ENCODE measurements around the gene CD99.
"Not testable (repeated sequence)": the region's sequence is repeated elsewhere in the genome, so short reads cannot be mapped to it uniquely, and the experiment has no call there.

The CD99 gene

GRCh38 chrX:2740672-2741071 is 49.6 kb downstream of the CD99 start:
- TF ChIP-seq CTCF (IDR thresholded peaks at IDR 0.05; ENCODE audit: control insufficient read depth, extremely low read depth, insufficient read depth): no peak
- DNase-seq (ENCODE audit: low read depth): no peak

GRCh38 chrX:2741386-2741785 is 50.3 kb downstream of the CD99 start:
- no peak for TF ChIP-seq CTCF (IDR thresholded peaks at IDR 0.05; ENCODE audit: control insufficient read depth, extremely low read depth, insufficient read depth)
- H3K4me3 ChIP-seq (ENCODE audit: low read depth, low read length): no peak overlapping the region
- DNase-seq (ENCODE audit: low read depth): no peak

More at GRCh38 chrX:2740672-2741071, 49.6 kb downstream of the CD99 start:
- H3K4me3 ChIP-seq (ENCODE audit: low read depth, low read length): no peak overlapping the region

GRCh38 chrX:2746250-2746649 is 55.2 kb downstream of the CD99 start:
- H3K4me3 ChIP-seq (ENCODE audit: low read depth, low read length); DNase-seq (ENCODE audit: low read depth): not testable (repeated sequence)

GRCh38 chrX:2748171-2748814 is 57.2 kb downstream of the CD99 start:
- no peak for TF ChIP-seq CTCF (IDR thresholded peaks at IDR 0.05; ENCODE audit: control insufficient read depth, extremely low read depth, insufficient read depth)
- no peak for DNase-seq (ENCODE audit: low read depth)
- no peak overlapping the region for H3K4me3 ChIP-seq (ENCODE audit: low read depth, low read length)

- H3K4me3 ChIP-seq (ENCODE audit: low read depth, low read length): no peak overlapping the region
- no peak for TF ChIP-seq CTCF (IDR thresholded peaks at IDR 0.05; ENCODE audit: control insufficient read depth, extremely low read depth, insufficient read depth)
These were observed 57.7 kb downstream of the CD99 start for GRCh38 chrX:2748815-2749188.

GRCh38 chrX:2751291-2751690 is 60.2 kb downstream of the CD99 start:
- H3K4me3 ChIP-seq (ENCODE audit: low read depth, low read length): no peak overlapping the region
- DNase-seq (ENCODE audit: low read depth): no peak
- no peak for TF ChIP-seq CTCF (IDR thresholded peaks at IDR 0.05; ENCODE audit: control insufficient read depth, extremely low read depth, insufficient read depth)

More at GRCh38 chrX:2748815-2749188, 57.7 kb downstream of the CD99 start:
- DNase-seq (ENCODE audit: low read depth): no peak

GRCh38 chrX:2751874-2752300 is 60.8 kb downstream of the CD99 start, which contains the start of gene XG:
TSS of gene XG (plus strand) at chrX:2752040. CDS start at chrX:2752275, 235 bp downstream.
- DNase-seq (ENCODE audit: low read depth); H3K4me3 ChIP-seq (ENCODE audit: low read depth, low read length): not testable (repeated sequence)

- DNase-seq (ENCODE audit: low read depth); H3K4me3 ChIP-seq (ENCODE audit: low read depth, low read length): not testable (repeated sequence)
These were observed 61.3 kb downstream of the CD99 start for GRCh38 chrX:2752441-2752840.

- not testable (repeated sequence) for H3K4me3 ChIP-seq (ENCODE audit: low read depth, low read length); DNase-seq (ENCODE audit: low read depth)
These were observed 64.1 kb downstream of the CD99 start for GRCh38 chrX:2755163-2755715.

Data from LNCaP clone FGC (cell line).